Right lobe of liver (tissue), 6 donors: ENCODE data around the gene DENND1B. TPM values are rescaled to one million over a fixed set of nuclear protein-coding genes. Genes with fewer than 3 reads are reported as not detected.

Experiments
- ATAC-seq, 4 donors: fragments of 200-7000 bp; cut with Tn5 transposase; one replicate each; pipeline ENCODE4 v1.9.1; 2020; ENCODE audit warnings: mild to moderate bottlenecking in 4 of 4, moderate library complexity in 4 of 4
- DNase-seq, 3 donors: peaks; one replicate each; pipeline ENCODE4 v3.0.0-alpha.2; 2020
- H3K27ac ChIP-seq, 3 donors: fragments of 200-600 bp; one replicate each; pipeline ENCODE4 v1.8.0; 2022
- H3K27me3 ChIP-seq, 2 donors: fragments of 200-600 bp; one replicate each; pipeline ENCODE4 v1.8.0; 2022
- H3K36me3 ChIP-seq, 4 donors: fragments of 200-600 bp; sonication (generic) in 1 of 4; one replicate each; pipeline versions ENCODE4 v1.5.1 to v1.8.0; 2017 to 2022; ENCODE audit warnings: control low read depth in 1 of 4
- H3K4me1 ChIP-seq, 4 donors: fragments of 200-600 bp; sonication (generic) in 1 of 4; one replicate each; pipeline versions ENCODE4 v1.5.1 to v1.8.0; 2017 to 2022; ENCODE audit warnings: control low read depth in 1 of 4
- H3K4me3 ChIP-seq, 3 donors: fragments of 200-600 bp; one replicate each; pipeline ENCODE4 v1.8.0; 2022
- H3K9me3 ChIP-seq, 4 donors: fragments of 200-600 bp; sonication (generic) in 1 of 4; one replicate each; pipeline versions ENCODE4 v1.5.1 to v1.8.0; 2017 to 2022; ENCODE audit warnings: control low read depth in 1 of 4
- CTCF ChIP-seq, 4 donors: fragments of 200-600 bp in 3 of 4; fragments of 450-650 bp in 1 of 4; IDR thresholded peaks; one replicate each; pipeline versions ENCODE4 v1.5.1 to v1.8.0; 2016 to 2022; ENCODE audit warnings: antibody characterized with exemption in 4 of 4, mild to moderate bottlenecking in 2 of 4
- POLR2A ChIP-seq: fragments of 450-650 bp; IDR thresholded peaks from one replicate; pipeline ENCODE4 v1.6.1; 2017; ENCODE audit warnings: antibody characterized with exemption, mild to moderate bottlenecking
- WGBS: methylation state at CpG from one replicate; pipeline ENCODE4 v1.1.6; 2018; ENCODE audit warnings: low coverage, low lambda C conversion rate; ENCODE audit not compliant: insufficient coverage; ENCODE audit errors: missing lambda C conversion rate; 5-methylcytosine and 5-hydroxymethylcytosine counted together
- intact Hi-C, 2 donors: fragments of 100-400 bp; cut with DNase I; formaldehyde crosslinking; loops; one replicate each; pipeline versions ENCODE4 v1.11.2 to v1.14.1; 2022
- total RNA-seq, 6 experiments: library from RNA; depleted of rRNA in 2 of 6; stranded (reverse); fragments of >200 nt in 2 of 6; fragmentation: NEBNext Ultra II Directional in 3 of 6; extraction: Animal tissue kit (Norgen Biotek cat#: 25700) in 3 of 6; gene quantifications; one replicate each; pipeline versions ENCODE4 v1.1.0 to v1.2.4, GENCODE V29; 2016 to 2023
- donor health status: DM: no; HTN: yes; CAD: no.
- donor health status: DM: no; HTN: no; CAD: no.
- donor health status: DM: no; HTN: no; CAD: no.
- donor health status: DM: no; HTN: yes; CAD: no.
- donor health status: DM: no; HTN: yes; CAD: no.

DENND1B gene
- total RNA-seq, 6 experiments from 2014 or later = 6.4 to 8.9 (median 7.3) TPM

- H3K4me1 ChIP-seq = peaks cover 0 to 11% (median 0%) of the 10 kb centered on the region in 4 donors
- intact Hi-C loops = no loop called here
These were observed 30.3 kb downstream of the DENND1B start for GRCh38 chr1:197744979-197745378.

DNA sequence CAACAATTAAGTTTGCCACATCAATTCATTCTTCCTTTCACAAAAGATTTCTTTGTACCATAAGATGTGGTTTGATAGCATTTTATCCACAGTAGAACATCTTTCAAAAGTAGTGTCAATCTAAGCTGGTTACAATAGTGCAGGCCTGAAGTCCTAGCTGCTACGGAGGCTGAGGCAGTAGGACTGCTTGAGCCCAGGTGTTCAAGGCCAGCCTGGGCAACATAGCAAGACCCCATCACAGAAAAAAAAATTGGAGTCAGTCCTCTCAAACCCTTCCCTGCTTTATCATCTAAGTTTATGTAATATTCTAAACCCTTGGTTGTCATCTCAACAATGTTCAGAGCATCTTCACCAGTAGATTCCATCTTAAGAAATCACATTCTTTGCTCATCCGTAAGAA is 31.7 kb downstream of the DENND1B start:
- Histone ChIP-seq H3K4me3 (no peak overlapping the region), H3K36me3 (no peaks in the 10 kb centered on the region), H3K27me3 (no peaks in the 10 kb centered on the region), H3K9me3 (no peaks in the 10 kb centered on the region), H3K27ac (no peak overlapping the region), H3K4me1 (peaks cover 0 to 11% (median 0%) of the 10 kb centered on the region in 4 donors)
- intact Hi-C loops = no loop called here
- no peak for ATAC-seq
- no peak for DNase-seq
- WGBS = 96% methylated on average over 2 of the region's 2 CpGs
- TF ChIP-seq CTCF (IDR thresholded peaks at IDR 0.05) (no peak), POLR2A (no peak)

More at GRCh38 chr1:197744979-197745378, 30.3 kb downstream of the DENND1B start:
- 67% methylated on average over 1 of the region's 1 CpG for WGBS
- no peak overlapping the region for H3K4me3 ChIP-seq
- H3K9me3 ChIP-seq = no peaks in the 10 kb centered on the region
- H3K27me3 ChIP-seq = no peaks in the 10 kb centered on the region
- H3K36me3 ChIP-seq = no peaks in the 10 kb centered on the region
- no peak for ATAC-seq
- TF ChIP-seq CTCF (IDR thresholded peaks at IDR 0.05) (no peak), POLR2A (no peak)
- DNase-seq = no peak
- H3K27ac ChIP-seq = no peak overlapping the region

- Histone ChIP-seq H3K4me1 (peaks cover 0 to 11% (median 0%) of the 10 kb centered on the region in 4 donors), H3K9me3 (no peaks in the 10 kb centered on the region), H3K4me3 (no peak overlapping the region), H3K36me3 (no peaks in the 10 kb centered on the region), H3K27ac (no peak overlapping the region), H3K27me3 (no peaks in the 10 kb centered on the region)
- no peak for DNase-seq
- intact Hi-C loops = no loop called here
- ATAC-seq = peak; percentile 63 to 74 (median 68)
- TF ChIP-seq POLR2A (no peak), CTCF (IDR thresholded peaks at IDR 0.05) (no peak)
- WGBS = 37% methylated on average over 2 of the region's 2 CpGs
These were observed 34.3 kb downstream of the DENND1B start for GRCh38 chr1:197740992-197741391.

GRCh38 chr1:197738927-197739326 is 36.4 kb downstream of the DENND1B start:
- Histone ChIP-seq H3K36me3 (no peaks in the 10 kb centered on the region), H3K4me1 (peaks cover 0 to 11% (median 0%) of the 10 kb centered on the region in 4 donors), H3K27ac (no peak overlapping the region), H3K4me3 (no peak overlapping the region), H3K9me3 (no peaks in the 10 kb centered on the region), H3K27me3 (no peaks in the 10 kb centered on the region)
- no peak for ATAC-seq
- DNase-seq = no peak
- WGBS = 0% methylated on average over 1 of the region's 1 CpG
- TF ChIP-seq POLR2A = no peak
- TF ChIP-seq CTCF (IDR thresholded peaks at IDR 0.05) = no peak
- intact Hi-C loops = no loop called here

DNA sequence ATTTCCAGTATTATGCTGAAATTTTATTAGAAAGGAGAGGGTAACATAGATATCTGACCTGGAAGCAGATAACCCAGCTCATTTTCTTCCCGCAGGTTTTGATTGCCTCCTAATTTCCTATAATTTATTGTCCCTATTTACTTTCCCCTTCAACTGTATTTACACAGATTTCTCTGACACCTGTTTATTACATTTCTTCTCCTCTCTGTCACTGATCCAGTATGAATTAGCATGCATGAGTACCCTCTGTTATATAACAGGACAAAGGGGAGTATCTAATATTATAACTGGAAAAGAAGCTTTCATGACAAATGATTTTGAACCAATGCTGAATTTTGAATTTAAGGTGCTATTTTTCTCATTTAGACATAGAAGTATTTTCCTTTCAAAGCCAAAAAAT is 37.4 kb downstream of the DENND1B start:
- no peaks in the 10 kb centered on the region for H3K36me3 ChIP-seq
- TF ChIP-seq CTCF (IDR thresholded peaks at IDR 0.05) (no peak), POLR2A (no peak)
- intact Hi-C loops = no loop called here
- peaks cover 0 to 11% (median 0%) of the 10 kb centered on the region in 4 donors for H3K4me1 ChIP-seq
- peak in 2 of 4 donors; percentile 24 to 67 for ATAC-seq
- no peak overlapping the region for H3K27ac ChIP-seq
- 0% methylated on average over 1 of the region's 1 CpG for WGBS
- DNase-seq = no peak
- no peaks in the 10 kb centered on the region for H3K27me3 ChIP-seq
- no peak overlapping the region for H3K4me3 ChIP-seq
- no peaks in the 10 kb centered on the region for H3K9me3 ChIP-seq
